Measurements from ENCODE around the gene LRRC3. TPM values are rescaled to one million over a fixed set of nuclear protein-coding genes. Genes with fewer than 3 reads are reported as not detected.

Gene LRRC3
- total RNA-seq, 2 donors from 2014 or later = 0.45 to 0.88 TPM

Other genes with a start within 250 kb of the LRRC3 start
- gene ICOSLG, start 214.6 kb upstream of the LRRC3 start, total RNA-seq = under 1 TPM; 0.24 to 0.56 TPM
- gene DNMT3L, start 193.6 kb upstream of the LRRC3 start, total RNA-seq = not detected
- not detected for gene AIRE, start 169.6 kb upstream of the LRRC3 start, total RNA-seq
- gene PFKL, start 155.5 kb upstream of the LRRC3 start, total RNA-seq = 100 to 1,000 TPM; 134 to 139 TPM
- 10 to 100 TPM; 19.6 to 28.4 TPM for gene CFAP410, start 116.1 kb upstream of the LRRC3 start, total RNA-seq
- 10 to 100 TPM; 14.7 to 15.8 TPM for gene TRPM2, start 101.9 kb upstream of the LRRC3 start, total RNA-seq
- not detected for gene KRTAP10-1, start 84.7 kb downstream of the LRRC3 start, total RNA-seq
- not detected for gene KRTAP10-2, start 96.0 kb downstream of the LRRC3 start, total RNA-seq
- gene KRTAP10-3, start 103.3 kb downstream of the LRRC3 start, total RNA-seq = not detected
- gene KRTAP10-4, start 118.2 kb downstream of the LRRC3 start, total RNA-seq = not detected
- not detected for gene KRTAP10-5, start 125.1 kb downstream of the LRRC3 start, total RNA-seq
- gene KRTAP10-6, start 137.0 kb downstream of the LRRC3 start, total RNA-seq = not detected
- gene KRTAP10-7, start 145.1 kb downstream of the LRRC3 start, total RNA-seq = not detected
- gene KRTAP10-8, start 156.6 kb downstream of the LRRC3 start, total RNA-seq = not detected
- gene KRTAP10-9, start 171.6 kb downstream of the LRRC3 start, total RNA-seq = not detected
- gene KRTAP10-10, start 181.8 kb downstream of the LRRC3 start, total RNA-seq = not detected
- not detected for gene KRTAP10-11, start 190.9 kb downstream of the LRRC3 start, total RNA-seq
- gene KRTAP12-4, start 199.1 kb downstream of the LRRC3 start, total RNA-seq = not detected
- gene KRTAP12-3, start 202.4 kb downstream of the LRRC3 start, total RNA-seq = not detected
- not detected for gene KRTAP12-2, start 211.4 kb downstream of the LRRC3 start, total RNA-seq
- not detected for gene KRTAP12-1, start 226.7 kb downstream of the LRRC3 start, total RNA-seq
- not detected for gene KRTAP10-12, start 241.7 kb downstream of the LRRC3 start, total RNA-seq